Germinal center (tissue), 1 donor: ENCODE results near the gene NLE1.

Experiments
- DNase-seq: peaks from one replicate; pipeline ENCODE4 v3.0.0; 2012; ENCODE audit warnings: mixed read lengths, low spot score

Gene NLE1

DNA sequence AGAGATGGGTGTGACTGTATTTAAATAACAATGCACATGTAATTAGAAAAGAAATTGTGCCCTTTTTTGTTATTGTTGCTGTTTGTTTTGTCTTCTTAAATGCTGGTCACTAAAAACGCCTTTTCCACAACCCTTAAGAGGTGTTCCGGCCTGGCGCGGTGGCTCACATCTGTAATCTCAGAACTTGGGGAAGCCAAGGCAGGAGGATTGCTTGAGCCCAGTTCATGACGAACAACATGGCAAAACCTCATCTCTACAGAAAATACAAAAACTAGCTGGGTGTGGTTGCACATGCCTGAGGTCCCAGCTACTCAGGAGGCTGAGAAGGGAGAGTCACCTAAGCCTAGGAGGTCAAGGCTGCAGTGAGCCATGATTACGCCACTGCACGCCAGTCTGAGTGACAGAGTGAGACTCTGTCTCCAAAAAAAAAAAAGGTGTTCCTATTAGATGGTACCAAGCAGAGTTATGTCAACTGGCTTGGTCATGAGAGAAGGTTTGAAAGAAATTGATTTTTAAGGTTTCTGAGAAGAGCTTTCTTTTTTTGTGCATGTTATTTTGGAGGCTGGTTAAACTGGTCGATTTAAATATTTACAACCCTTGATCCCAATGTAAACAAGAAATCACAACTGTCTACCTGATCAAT is 55.1 kb downstream of the NLE1 start:
- no peak for DNase-seq

DNA sequence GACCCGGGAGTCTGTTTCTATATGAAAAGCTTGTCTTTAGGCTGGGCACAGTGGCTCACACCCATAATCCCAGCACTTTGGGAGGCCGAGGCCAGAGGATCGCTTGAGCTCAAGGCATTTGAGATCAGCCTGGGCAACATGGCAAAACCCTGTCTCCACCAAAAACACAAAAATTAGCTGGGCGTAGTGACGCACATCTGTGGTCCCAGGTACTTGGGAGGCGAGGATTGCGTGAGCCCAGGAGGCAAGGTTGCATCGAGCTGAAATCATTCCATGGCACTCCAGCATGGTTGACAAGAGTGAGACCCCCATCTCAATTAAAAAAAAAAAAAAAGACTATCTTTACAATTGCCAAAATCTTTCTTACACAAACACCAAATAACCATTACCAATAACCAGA is 55.9 kb downstream of the NLE1 start:
- DNase-seq, result no peak

DNA sequence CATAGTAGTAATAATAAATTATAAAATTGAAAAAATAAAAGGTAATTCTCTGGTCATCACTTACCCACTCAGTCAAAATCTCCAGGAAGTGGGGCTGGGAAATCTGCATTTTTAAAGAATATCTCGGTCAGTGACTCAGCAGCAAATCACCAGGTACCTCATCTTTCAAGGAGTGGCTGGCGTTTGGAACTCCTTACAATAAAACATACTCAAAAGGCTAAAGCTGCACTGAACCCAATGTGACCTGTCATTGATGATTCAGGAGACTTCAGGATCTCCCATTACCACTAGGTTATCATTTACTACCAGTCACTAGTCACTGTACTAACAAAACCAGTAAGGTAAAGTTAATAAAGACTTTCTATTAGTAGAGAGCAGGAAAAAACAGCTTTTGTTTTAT is 57.1 kb downstream of the NLE1 start:
- DNase-seq, result no peak

DNA sequence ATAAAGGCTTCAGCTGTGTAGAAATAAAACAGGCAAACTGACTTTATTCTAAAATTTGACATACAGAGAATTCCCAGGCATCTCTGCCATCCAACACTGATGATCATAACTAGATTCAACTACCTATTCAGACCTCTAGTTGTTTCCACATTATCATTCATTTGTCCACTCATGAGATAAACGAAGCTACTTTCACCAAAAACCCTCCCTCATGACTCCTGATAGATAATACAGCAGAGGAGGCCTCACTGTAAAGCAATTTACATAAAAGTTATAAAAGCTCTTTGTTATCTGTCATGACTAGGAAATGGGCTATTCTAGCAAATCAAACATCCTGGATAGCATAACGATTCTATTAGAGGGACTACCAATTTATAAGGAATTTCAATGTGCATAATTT is 59.0 kb downstream of the NLE1 start:
- DNase-seq, result no peak

DNA sequence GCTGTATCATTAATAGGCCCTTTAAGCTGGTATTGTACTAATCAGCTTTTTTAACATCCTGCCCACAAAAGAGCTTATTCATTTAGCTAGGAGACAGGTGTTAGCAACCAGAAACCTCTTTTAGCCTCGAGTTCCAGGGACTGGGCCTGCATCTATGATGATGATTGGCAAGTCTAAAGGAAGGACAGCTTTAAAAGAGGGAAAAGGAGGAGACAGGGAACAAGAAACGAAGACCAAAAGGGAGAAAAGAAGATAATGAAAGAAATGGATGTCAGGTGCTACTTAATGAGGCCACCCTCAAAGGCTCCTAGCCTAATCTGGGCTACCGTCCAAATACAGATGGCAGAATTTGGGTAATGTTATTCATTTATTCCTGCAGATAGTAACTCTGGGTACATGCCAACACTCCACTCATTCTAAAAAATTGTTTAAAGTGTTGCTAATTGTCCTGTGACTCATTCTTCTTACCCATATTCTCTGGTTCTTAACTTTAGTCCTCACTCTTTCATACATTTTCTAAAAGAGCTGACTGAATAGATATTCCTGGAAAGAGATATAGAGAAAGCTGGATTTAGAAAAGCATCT is 59.9 kb downstream of the NLE1 start:
- DNase-seq, result no peak

DNA sequence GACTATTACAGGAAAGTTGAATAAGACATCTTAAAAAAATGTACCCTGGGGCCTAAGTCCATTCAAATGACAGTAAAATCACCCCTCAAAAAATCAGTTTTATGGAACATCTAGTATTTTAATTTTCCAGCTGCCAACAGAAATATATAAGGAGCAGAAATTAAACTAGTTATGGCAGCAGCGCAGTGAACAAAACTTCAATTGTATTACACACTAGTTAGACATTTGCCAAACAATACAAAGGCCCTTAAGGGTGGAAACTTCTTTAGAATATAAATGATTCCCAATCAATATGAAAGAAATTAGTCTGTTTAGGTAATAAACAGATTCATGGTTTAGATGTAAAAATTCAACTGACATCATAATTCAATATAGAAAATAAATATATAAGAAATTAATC is 60.5 kb downstream of the NLE1 start:
- no peak for DNase-seq

DNA sequence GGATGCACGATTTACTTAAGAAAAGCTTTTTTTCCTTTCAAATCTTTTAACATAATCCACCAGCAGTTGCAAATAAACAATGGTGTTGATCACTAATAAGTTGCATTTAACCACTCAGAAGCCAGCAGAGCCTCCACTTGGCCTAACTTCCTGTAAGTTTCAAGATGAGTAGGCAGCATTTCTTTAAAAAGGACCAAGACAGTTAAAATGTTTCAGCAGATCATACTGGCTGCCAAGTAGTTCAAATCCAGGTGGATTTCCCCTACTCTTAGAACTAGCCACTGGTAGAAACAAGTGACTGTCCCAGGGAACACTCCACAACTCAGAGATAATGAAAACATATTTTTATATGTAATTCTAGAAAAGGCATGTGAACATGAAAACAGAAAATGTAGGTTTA is 61.6 kb downstream of the NLE1 start:
- DNase-seq, result peak; percentile 15

DNA sequence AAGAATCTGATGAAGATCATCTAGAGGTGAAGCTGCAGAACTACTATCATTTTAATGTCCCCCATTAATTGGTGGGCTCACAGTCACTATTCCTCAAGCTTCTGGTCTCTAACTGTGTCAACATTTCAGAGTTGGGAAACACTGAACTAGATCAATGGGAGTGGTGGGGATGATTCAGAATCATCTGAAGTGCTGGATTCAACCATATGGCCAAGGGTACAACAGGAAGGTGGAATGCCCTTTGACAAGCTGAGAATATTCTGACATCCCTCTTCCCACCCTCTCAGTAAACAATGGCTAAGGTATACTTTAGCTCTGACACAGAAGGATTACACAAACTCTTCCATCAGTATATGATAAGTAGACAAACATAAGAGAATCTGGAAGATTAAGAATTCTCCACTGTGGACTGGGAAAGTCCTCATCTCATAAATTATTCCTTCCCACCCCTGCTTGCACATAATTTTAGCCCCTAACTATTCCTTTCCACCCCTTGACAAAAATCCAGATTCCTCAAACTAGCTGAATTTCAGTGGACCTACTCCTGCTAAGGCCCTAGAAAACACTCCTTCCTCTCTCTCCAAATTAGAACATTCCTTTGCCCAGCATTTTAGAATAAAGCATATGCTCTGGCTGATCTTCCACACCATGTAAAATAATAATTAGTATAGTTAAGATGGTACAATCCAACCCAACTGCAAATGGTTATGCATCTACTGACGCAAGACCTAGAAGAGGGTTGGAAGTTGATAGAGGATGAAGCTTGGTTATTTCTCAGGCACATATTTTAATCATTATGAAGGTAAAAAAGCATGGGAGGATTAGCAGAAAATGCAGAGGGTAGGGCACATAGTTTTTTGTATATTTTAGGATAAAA is 62.3 kb downstream of the NLE1 start:
- no peak for DNase-seq
